Gastroesophageal sphincter (tissue), 4 donors: ENCODE results near the gene ST7. TPM values are rescaled to one million over a fixed set of nuclear protein-coding genes. Genes with fewer than 3 reads are reported as not detected.
"Not testable (repeated sequence)": the region's sequence is repeated elsewhere in the genome, so short reads cannot be mapped to it uniquely, and the experiment has no call there.

ENCODE experiments used
- ATAC-seq: fragments of 150-250 bp; one replicate; pipeline ENCODE4 v1.9.1; 2016; ENCODE audit warnings: mild to moderate bottlenecking, moderate library complexity
- H3K27ac ChIP-seq, 4 donors: fragments of 200-600 bp; sonication (generic) in 3 of 4; 1 replicate in 3 of 4; 2 replicates in 1 of 4; pipeline ENCODE4 v1.5.1; 2016 to 2019
- H3K27me3 ChIP-seq: fragments of 200-600 bp; sonication (generic); one replicate; pipeline ENCODE4 v1.5.1; 2019
- H3K36me3 ChIP-seq, 2 donors: fragments of 200-600 bp; sonication (generic); one replicate each; pipeline ENCODE4 v1.5.1; 2019; ENCODE audit warnings: control low read depth in 1 of 2
- H3K4me1 ChIP-seq, 3 donors: fragments of 200-600 bp; sonication (generic); 1 replicate in 2 of 3; 2 replicates in 1 of 3; pipeline ENCODE4 v1.5.1; 2016 to 2019; ENCODE audit warnings: control low read depth in 2 of 3
- H3K4me3 ChIP-seq, 2 donors: fragments of 200-600 bp; sonication (generic); one replicate each; pipeline ENCODE4 v1.5.1; 2019; ENCODE audit warnings: mild to moderate bottlenecking in 1 of 2, moderate library complexity in 1 of 2
- H3K9me3 ChIP-seq, 3 donors: fragments of 200-600 bp; sonication (generic); one replicate each; pipeline ENCODE4 v1.5.1; 2017 to 2019; ENCODE audit warnings: control low read depth in 2 of 3
- EP300 ChIP-seq: sonication (generic); formaldehyde crosslinking; IDR thresholded peaks from one replicate; pipeline ENCODE4 v1.6.1; 2017; ENCODE audit warnings: antibody characterized with exemption, mild to moderate bottlenecking
- POLR2A ChIP-seq, 2 donors: fragments of 450-650 bp; IDR thresholded peaks; one replicate each; pipeline ENCODE4 v1.6.1; 2017; ENCODE audit warnings: antibody characterized with exemption in 2 of 2, mild to moderate bottlenecking in 2 of 2, moderate library complexity in 1 of 2
- POLR2AphosphoS5 ChIP-seq: sonication (generic); formaldehyde crosslinking; IDR thresholded peaks from one replicate; pipeline ENCODE4 v1.6.1; 2017; ENCODE audit warnings: antibody characterized with exemption
- WGBS, 2 donors: methylation state at CpG; one replicate each; pipeline ENCODE4 v1.1.5; 2018; ENCODE audit warnings: low coverage in 1 of 2; 5-methylcytosine and 5-hydroxymethylcytosine counted together
- total RNA-seq, 4 donors: library from RNA; depleted of rRNA; stranded (reverse); fragments of >200 nt; gene quantifications; one replicate each; pipeline ENCODE4 v1.1.0, GENCODE V29; 2016
- TF ChIP-seq, protein P1 (sequence below), 4 experiments: fragments of 200-600 bp in 2 of 4; fragments of 450-650 bp in 2 of 4; sonication (generic) in 1 of 4; IDR thresholded peaks; one replicate each; pipeline ENCODE4 v1.5.1; 2017 to 2019; ENCODE audit warnings: antibody characterized with exemption in 4 of 4, mild to moderate bottlenecking in 2 of 4, moderate library complexity in 2 of 4

ST7 gene
- total RNA-seq, 4 donors from 2014 or later = 19.1 to 43.9 (median 24.2) TPM

DNA sequence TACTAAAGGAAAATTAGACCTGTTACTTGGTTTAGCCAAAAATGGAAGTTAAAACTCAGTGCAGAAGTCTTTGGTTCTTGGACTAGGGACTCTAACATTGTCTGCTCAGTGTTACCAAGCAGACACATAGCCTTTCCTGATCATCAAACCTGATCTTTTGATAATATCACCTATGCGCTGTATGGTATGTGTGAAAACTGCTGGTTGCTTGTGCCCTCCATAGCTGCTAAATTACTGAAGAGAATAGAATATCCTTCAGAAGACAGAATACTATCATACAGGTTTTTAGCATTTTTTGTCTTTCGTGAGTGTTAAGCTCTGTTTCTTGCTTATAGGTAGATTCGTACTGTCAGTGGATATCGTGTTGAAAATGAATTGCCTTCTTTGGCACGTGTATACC, 68.7 kb downstream of the ST7 start:
- ATAC-seq = no peak
- peaks cover 5 to 39% (median 5%) of the 10 kb centered on the region in 3 donors for H3K4me1 ChIP-seq
- no peaks in the 10 kb centered on the region for H3K27me3 ChIP-seq
- H3K36me3 ChIP-seq = no peaks in the 10 kb centered on the region
- no peak overlapping the region for H3K27ac ChIP-seq
- no peaks in the 10 kb centered on the region for H3K9me3 ChIP-seq
- 75 to 83% methylated on average over 5 of the region's 5 CpGs for WGBS, 2 donors
- TF ChIP-seq POLR2A (IDR thresholded peaks at IDR 0.05) (no peak), EP300 (no peak), POLR2AphosphoS5 (no peak)
- TF ChIP-seq, protein P1, sequence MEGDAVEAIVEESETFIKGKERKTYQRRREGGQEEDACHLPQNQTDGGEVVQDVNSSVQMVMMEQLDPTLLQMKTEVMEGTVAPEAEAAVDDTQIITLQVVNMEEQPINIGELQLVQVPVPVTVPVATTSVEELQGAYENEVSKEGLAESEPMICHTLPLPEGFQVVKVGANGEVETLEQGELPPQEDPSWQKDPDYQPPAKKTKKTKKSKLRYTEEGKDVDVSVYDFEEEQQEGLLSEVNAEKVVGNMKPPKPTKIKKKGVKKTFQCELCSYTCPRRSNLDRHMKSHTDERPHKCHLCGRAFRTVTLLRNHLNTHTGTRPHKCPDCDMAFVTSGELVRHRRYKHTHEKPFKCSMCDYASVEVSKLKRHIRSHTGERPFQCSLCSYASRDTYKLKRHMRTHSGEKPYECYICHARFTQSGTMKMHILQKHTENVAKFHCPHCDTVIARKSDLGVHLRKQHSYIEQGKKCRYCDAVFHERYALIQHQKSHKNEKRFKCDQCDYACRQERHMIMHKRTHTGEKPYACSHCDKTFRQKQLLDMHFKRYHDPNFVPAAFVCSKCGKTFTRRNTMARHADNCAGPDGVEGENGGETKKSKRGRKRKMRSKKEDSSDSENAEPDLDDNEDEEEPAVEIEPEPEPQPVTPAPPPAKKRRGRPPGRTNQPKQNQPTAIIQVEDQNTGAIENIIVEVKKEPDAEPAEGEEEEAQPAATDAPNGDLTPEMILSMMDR (IDR thresholded peaks at IDR 0.05) = no peak
- H3K4me3 ChIP-seq = no peak overlapping the region

DNA sequence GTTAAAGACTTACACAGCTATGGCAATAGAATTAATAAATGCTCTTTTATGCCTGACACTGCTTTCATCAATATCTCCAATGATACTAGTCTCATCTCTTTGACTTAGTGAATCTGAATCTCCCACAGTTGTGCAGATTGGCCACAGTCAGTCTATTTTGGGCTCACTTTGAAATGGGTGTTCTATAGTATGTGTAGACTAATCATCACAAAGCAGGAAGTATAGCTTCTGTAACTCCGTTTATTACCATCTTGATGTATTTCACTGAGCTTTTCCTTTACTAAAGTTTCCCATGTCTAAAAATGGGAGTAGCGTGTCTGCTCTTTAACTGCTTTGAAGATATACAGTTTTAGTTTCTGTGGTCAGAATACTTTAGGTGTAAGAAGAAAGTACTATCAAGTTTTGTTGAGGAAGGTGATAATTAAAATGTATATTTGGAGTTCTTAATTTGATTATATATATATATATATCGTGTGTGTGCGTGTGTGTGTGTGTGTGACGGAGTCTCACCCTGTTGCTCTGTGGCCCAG, 70.1 kb downstream of the ST7 start:
- Histone ChIP-seq H3K36me3 (no peaks in the 10 kb centered on the region), H3K4me1 (peaks cover 5 to 39% (median 5%) of the 10 kb centered on the region in 3 donors), H3K9me3 (no peaks in the 10 kb centered on the region), H3K4me3 (no peak overlapping the region), H3K27me3 (no peaks in the 10 kb centered on the region), H3K27ac (no peak overlapping the region)
- 89 to 94% methylated on average over 3 to 5 of the region's 5 CpGs for WGBS, 2 donors
- TF ChIP-seq EP300 (no peak), POLR2AphosphoS5 (no peak), POLR2A (IDR thresholded peaks at IDR 0.05) (no peak)
- TF ChIP-seq, protein P1 (IDR thresholded peaks at IDR 0.05) = no peak
- ATAC-seq = no peak

DNA sequence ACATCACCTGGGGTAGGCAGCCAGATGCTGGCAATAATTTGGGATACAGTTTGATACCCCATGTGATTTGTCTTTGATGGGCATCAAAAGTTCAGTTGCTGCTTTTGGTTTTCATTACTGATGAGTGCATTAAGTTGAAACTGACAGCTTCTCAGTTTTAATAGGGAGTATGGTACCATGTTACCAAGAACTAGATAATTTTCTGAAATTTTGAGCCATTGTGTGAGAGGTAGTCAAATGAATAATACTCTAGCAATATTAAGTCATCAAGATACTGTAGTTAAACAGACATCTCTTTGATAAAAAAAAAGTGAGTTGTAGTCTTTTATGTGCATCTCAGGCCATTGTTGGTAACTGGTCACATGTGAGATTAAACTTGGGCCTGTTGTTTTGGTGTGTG, 71.5 kb downstream of the ST7 start:
- Histone ChIP-seq H3K4me3 (no peak overlapping the region), H3K4me1 (peaks cover 2 to 34% (median 5%) of the 10 kb centered on the region in 3 donors), H3K36me3 (no peaks in the 10 kb centered on the region), H3K9me3 (no peaks in the 10 kb centered on the region), H3K27me3 (no peaks in the 10 kb centered on the region), H3K27ac (no peak overlapping the region)
- no peak for ATAC-seq
- TF ChIP-seq EP300 = no peak
- no peak for TF ChIP-seq POLR2A (IDR thresholded peaks at IDR 0.05)
- TF ChIP-seq POLR2AphosphoS5 = no peak
- TF ChIP-seq, protein P1 (IDR thresholded peaks at IDR 0.05) = no peak

DNA sequence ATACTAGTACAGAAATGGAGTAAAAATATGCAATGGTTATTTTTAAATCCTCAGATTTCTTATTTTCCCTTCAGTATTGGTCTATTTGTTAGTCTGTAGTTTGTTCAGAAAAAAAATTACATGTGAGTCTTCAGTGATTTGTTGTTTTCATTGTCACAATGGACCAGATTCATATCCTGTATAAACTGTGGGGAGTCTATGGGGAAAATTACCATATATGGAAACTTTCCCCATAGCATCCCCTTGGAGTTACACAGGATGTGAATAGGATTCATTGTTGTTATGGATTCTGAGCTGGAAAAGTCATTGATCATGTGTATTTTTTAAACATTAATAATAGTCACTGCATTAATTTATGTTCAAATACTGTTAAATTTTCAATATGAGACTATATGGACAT, 72.6 kb downstream of the ST7 start:
- Histone ChIP-seq H3K27ac (no peak overlapping the region), H3K4me3 (no peak overlapping the region), H3K27me3 (no peaks in the 10 kb centered on the region), H3K36me3 (no peaks in the 10 kb centered on the region), H3K9me3 (peaks cover 0 to 7% (median 0%) of the 10 kb centered on the region in 3 donors), H3K4me1 (peaks cover 0 to 23% (median 5%) of the 10 kb centered on the region in 3 donors)
- TF ChIP-seq, protein P1 (IDR thresholded peaks at IDR 0.05) = no peak
- TF ChIP-seq EP300 = no peak
- TF ChIP-seq POLR2A (IDR thresholded peaks at IDR 0.05) = no peak
- no peak for ATAC-seq

DNA sequence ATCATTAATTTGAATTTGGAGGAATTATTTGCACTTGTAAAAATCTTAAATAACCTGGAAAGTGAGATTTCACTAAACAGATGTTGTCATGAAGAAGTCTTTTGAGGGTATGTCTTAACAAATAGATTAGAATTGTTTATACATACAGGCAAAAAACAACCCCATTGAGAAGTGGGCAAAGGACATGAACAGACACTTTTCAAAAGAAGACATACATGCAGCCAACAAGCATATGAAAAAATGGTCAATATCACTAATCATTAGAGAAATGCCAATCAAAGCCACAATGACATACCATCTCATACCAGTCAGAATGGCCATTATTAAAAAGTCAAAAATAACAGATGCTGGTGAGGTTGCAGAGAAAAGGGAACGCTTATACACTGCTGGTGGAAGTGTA, 77.0 kb downstream of the ST7 start:
- not testable (repeated sequence) for H3K27me3 ChIP-seq, H3K4me3 ChIP-seq, ATAC-seq, H3K27ac ChIP-seq, H3K9me3 ChIP-seq, H3K36me3 ChIP-seq
- 100% methylated on average over 1 of the region's 1 CpG for WGBS, 2 donors
- peaks cover 1 to 27% (median 2%) of the 10 kb centered on the region in 3 donors for H3K4me1 ChIP-seq

DNA sequence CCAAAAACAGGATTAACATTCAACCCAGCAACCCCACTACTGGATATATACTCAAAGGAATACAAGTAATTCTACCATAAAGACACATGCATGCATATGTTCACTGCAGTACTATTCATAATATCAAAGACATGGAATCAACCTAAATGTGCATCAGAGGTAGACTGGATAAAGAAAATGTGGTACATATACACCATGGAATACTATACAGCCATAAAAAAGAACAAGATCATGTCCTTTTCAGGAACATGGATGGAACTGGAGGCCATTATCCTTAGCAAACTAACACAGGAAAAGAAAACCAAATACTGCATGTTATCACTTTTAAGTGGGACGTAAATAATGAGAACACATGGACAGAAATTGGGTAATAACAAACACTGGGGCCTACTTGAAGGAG, 77.5 kb downstream of the ST7 start:
- H3K27me3 ChIP-seq, H3K9me3 ChIP-seq, H3K4me3 ChIP-seq, ATAC-seq, H3K27ac ChIP-seq, H3K36me3 ChIP-seq: not testable (repeated sequence)
- WGBS, 2 donors = 0% methylated on average over 1 of the region's 1 CpG
- peaks cover 4 to 32% (median 4%) of the 10 kb centered on the region in 3 donors for H3K4me1 ChIP-seq
